Measurements from ENCODE around the gene AKAP6. TPM values are rescaled to one million over a fixed set of nuclear protein-coding genes. Genes with fewer than 3 reads are reported as not detected.

The AKAP6 gene
- total RNA-seq, 1 experiment from 2014 or later, result 1.1 TPM

GRCh38 chr14:32734261-32734660 lies 405.2 kb downstream of the AKAP6 start:
- no peaks in the 10 kb centered on the region for H3K79me2 ChIP-seq (ENCODE audit: insufficient read depth, low read length)
- no peak overlapping the region for H4K5ac ChIP-seq (ENCODE audit: insufficient read length, low read depth, low read length)
- Mint-ChIP-seq H3K36me3 (ENCODE audit: insufficient read depth in 1 of 3, low read depth in 3 of 3) (no peaks in the 10 kb centered on the region), H3K4me1 (peaks cover 10 to 11% of the 10 kb centered on the region in 2 experiments), H3K4me3 (no peak overlapping the region), H3K27me3 (ENCODE audit: low read depth) (no peaks in the 10 kb centered on the region), H3K9me3 (no peaks in the 10 kb centered on the region; a peak in 1 of 5 replicates), H3K27ac (no peak overlapping the region)
- H3K4me1 ChIP-seq (ENCODE audit: insufficient read depth, low read length), result no peaks in the 10 kb centered on the region
- H3T11ph ChIP-seq (ENCODE audit: low read length), result no peak overlapping the region
- H4K8ac ChIP-seq (replicated peaks; ENCODE audit: insufficient read length, low read depth, low read length), result no peak overlapping the region
- no peak overlapping the region for H2BK15ac ChIP-seq (ENCODE audit: low read depth, low read length)
- no peak for DNase-seq
- no peak overlapping the region for H3K56ac ChIP-seq (ENCODE audit: insufficient read length, low read depth, low read length)
- H3K79me1 ChIP-seq (ENCODE audit: insufficient read depth, low read depth, low read length, poor library complexity, severe bottlenecking), result no peaks in the 10 kb centered on the region
- no peak overlapping the region for H3K23ac ChIP-seq (ENCODE audit: insufficient read length, low read depth, low read length)
- TF ChIP-seq CTCF (conservative IDR thresholded peaks at IDR 0.05), result no peak
- no peak overlapping the region for H3K9ac ChIP-seq (ENCODE audit: extremely low read depth, insufficient read length, low read length)
- H3K14ac ChIP-seq (ENCODE audit: insufficient read depth, low read length), result no peak overlapping the region
- H2BK20ac ChIP-seq (ENCODE audit: low read depth, low read length, poor library complexity, severe bottlenecking), result no peak overlapping the region
- no peak overlapping the region for H3K18ac ChIP-seq (ENCODE audit: insufficient read length, low read depth, low read length)
- H2AFZ ChIP-seq (ENCODE audit: low read length), result no peak overlapping the region
- WGBS (ENCODE audit: extremely low coverage, insufficient read length, low lambda C conversion rate), result no CpG with 5 or more reads among the region's 3 CpGs
- no peak overlapping the region for H3K27ac ChIP-seq (ENCODE audit: insufficient read length, low read depth, low read length)
- H4K20me1 ChIP-seq (ENCODE audit: control insufficient read depth, insufficient read depth, insufficient read length), result no peaks in the 10 kb centered on the region
- H3K27me3 ChIP-seq (ENCODE audit: insufficient read depth, low read length), result no peaks in the 10 kb centered on the region
- no peak overlapping the region for H2BK12ac ChIP-seq (ENCODE audit: insufficient read length, low read depth, low read length)
- no peak overlapping the region for H3K4me2 ChIP-seq (ENCODE audit: insufficient read depth, insufficient read length, low read length)
- no peak overlapping the region for H2AK5ac ChIP-seq (ENCODE audit: insufficient read length, low read length)
- no peaks in the 10 kb centered on the region for H3K9me3 ChIP-seq (ENCODE audit: control insufficient read depth, low read depth, low read length)
- no peak overlapping the region for H2BK5ac ChIP-seq (ENCODE audit: insufficient read length, low read length)
- H4K91ac ChIP-seq (ENCODE audit: insufficient read length, low read depth, low read length), result no peak overlapping the region
- H2BK120ac ChIP-seq (ENCODE audit: low read depth, low read length, poor library complexity, severe bottlenecking), result no peak overlapping the region
- H3K23me2 ChIP-seq (ENCODE audit: insufficient read length, low read depth, low read length, poor library complexity, severe bottlenecking), result no peaks in the 10 kb centered on the region
- no peak overlapping the region for H3K4ac ChIP-seq (ENCODE audit: low read depth, low read length)

Data from H9 (cell line).